H9 (cell line): ENCODE data around the gene PWWP2B. TPM values are rescaled to one million over a fixed set of nuclear protein-coding genes. Genes with fewer than 3 reads are reported as not detected.

Experiments used
- DNase-seq: peaks from one replicate; pipeline ENCODE4 v3.0.0-alpha.2; 2017
- H2AFZ ChIP-seq: one replicate; pipeline ENCODE4 v1.6.1; 2013; ENCODE audit warnings: mild to moderate bottlenecking, low read length, control low read depth, moderate library complexity
- H2AK5ac ChIP-seq: 2 replicates; pipeline ENCODE4 v1.6.1; 2013; ENCODE audit warnings: low read length, control low read depth, mixed read lengths; ENCODE audit not compliant: insufficient read length
- H2BK120ac ChIP-seq: one replicate; pipeline ENCODE4 v1.6.1; 2013; ENCODE audit warnings: low read depth, mild to moderate bottlenecking, low read length, control low read depth, inconsistent platforms; ENCODE audit not compliant: poor library complexity, severe bottlenecking
- H2BK12ac ChIP-seq: 2 replicates; pipeline ENCODE4 v1.6.1; 2013; ENCODE audit warnings: low read length, control low read depth, mixed read lengths, low read depth; ENCODE audit not compliant: insufficient read length
- H2BK15ac ChIP-seq: 2 replicates; pipeline ENCODE4 v1.6.1; 2013; ENCODE audit warnings: low read depth, low read length, control low read depth
- H2BK20ac ChIP-seq: one replicate; pipeline ENCODE4 v1.6.1; 2013; ENCODE audit warnings: low read depth, mild to moderate bottlenecking, low read length, control low read depth, inconsistent platforms; ENCODE audit not compliant: poor library complexity, severe bottlenecking
- H2BK5ac ChIP-seq: 2 replicates; pipeline ENCODE4 v1.6.1; 2013; ENCODE audit warnings: low read length, control low read depth, mixed read lengths; ENCODE audit not compliant: insufficient read length
- H3K14ac ChIP-seq: 2 replicates; pipeline ENCODE4 v1.6.1; 2013; ENCODE audit warnings: low read length, control low read depth; ENCODE audit not compliant: insufficient read depth
- H3K18ac ChIP-seq: 2 replicates; pipeline ENCODE4 v1.6.1; 2013; ENCODE audit warnings: low read depth, mild to moderate bottlenecking, mixed read lengths, low read length, control low read depth; ENCODE audit not compliant: insufficient read length
- H3K23ac ChIP-seq: 2 replicates; pipeline ENCODE4 v1.6.1; 2013; ENCODE audit warnings: low read length, control low read depth, mixed read lengths, low read depth; ENCODE audit not compliant: insufficient read length
- H3K23me2 ChIP-seq: 2 replicates; pipeline ENCODE4 v1.6.1; 2013; ENCODE audit warnings: low read depth, mild to moderate bottlenecking, mixed read lengths, low read length, control low read depth; ENCODE audit not compliant: insufficient read length, poor library complexity, severe bottlenecking
- H3K27ac ChIP-seq: 2 replicates; pipeline ENCODE4 v1.5.1; 2013; ENCODE audit warnings: low read length, control low read depth, mixed read lengths, low read depth; ENCODE audit not compliant: insufficient read length
- H3K27me3 ChIP-seq: 2 replicates; pipeline ENCODE4 v1.6.1; 2013; ENCODE audit warnings: low read length, control low read depth, inconsistent platforms; ENCODE audit not compliant: insufficient read depth
- H3K4ac ChIP-seq: 2 replicates; pipeline ENCODE4 v1.6.1; 2013; ENCODE audit warnings: low read depth, mild to moderate bottlenecking, control low read depth, inconsistent platforms, low read length, moderate library complexity
- H3K4me1 ChIP-seq: 2 replicates; pipeline ENCODE4 v1.6.1; 2013; ENCODE audit warnings: low read length, control low read depth, inconsistent platforms; ENCODE audit not compliant: insufficient read depth
- H3K4me2 ChIP-seq: 2 replicates; pipeline ENCODE4 v1.6.1; 2013; ENCODE audit warnings: low read length, control low read depth, mixed read lengths; ENCODE audit not compliant: insufficient read length, insufficient read depth
- H3K56ac ChIP-seq: 2 replicates; pipeline ENCODE4 v1.6.1; 2013; ENCODE audit warnings: low read depth, mild to moderate bottlenecking, mixed read lengths, low read length, control low read depth; ENCODE audit not compliant: insufficient read length
- H3K79me1 ChIP-seq: 2 replicates; pipeline ENCODE4 v1.6.1; 2013; ENCODE audit warnings: low read depth, mild to moderate bottlenecking, moderate library complexity, low read length, control low read depth, inconsistent platforms; ENCODE audit not compliant: insufficient read depth, poor library complexity, severe bottlenecking
- H3K79me2 ChIP-seq: 2 replicates; pipeline ENCODE4 v1.6.1; 2013; ENCODE audit warnings: low read length, control low read depth, inconsistent platforms; ENCODE audit not compliant: insufficient read depth
- H3K9ac ChIP-seq: 2 replicates; pipeline ENCODE4 v1.6.1; 2013; ENCODE audit warnings: low read length, control low read depth, mixed read lengths; ENCODE audit not compliant: insufficient read length; ENCODE audit errors: extremely low read depth
- H3K9me3 ChIP-seq: one replicate; pipeline ENCODE4 v1.6.1; 2013; ENCODE audit warnings: low read depth, low read length, inconsistent platforms; ENCODE audit not compliant: control insufficient read depth
- H3T11ph ChIP-seq: one replicate; pipeline ENCODE4 v1.6.1; 2013; ENCODE audit warnings: mild to moderate bottlenecking, low read length, control low read depth, inconsistent platforms
- H4K20me1 ChIP-seq: one replicate; pipeline ENCODE4 v1.6.1; 2013; ENCODE audit not compliant: control insufficient read depth, insufficient read length, insufficient read depth
- H4K5ac ChIP-seq: 2 replicates; pipeline ENCODE4 v1.6.1; 2013; ENCODE audit warnings: low read depth, mild to moderate bottlenecking, mixed read lengths, low read length, control low read depth; ENCODE audit not compliant: insufficient read length
- H4K8ac ChIP-seq: replicated peaks from 2 replicates; pipeline ENCODE4 v1.6.1; 2013; ENCODE audit warnings: low read length, control low read depth, mixed read lengths, low read depth; ENCODE audit not compliant: insufficient read length
- H4K91ac ChIP-seq: 2 replicates; pipeline ENCODE4 v1.6.1; 2013; ENCODE audit warnings: low read depth, mild to moderate bottlenecking, moderate library complexity, mixed read lengths, low read length, control low read depth; ENCODE audit not compliant: insufficient read length
- H3K27ac Mint-ChIP-seq, 3 experiments: 2 replicates in 2 of 3; 3 replicates in 1 of 3; pipeline ENCODE4 v1.8.0; 2020 to 2021; ENCODE audit warnings: mixed read lengths in 3 of 3, mild to moderate bottlenecking in 1 of 3, moderate library complexity in 1 of 3
- H3K27me3 Mint-ChIP-seq: 2 replicates; pipeline ENCODE4 v1.8.0; 2021; ENCODE audit warnings: low read depth, mild to moderate bottlenecking, moderate library complexity, mixed read lengths
- H3K36me3 Mint-ChIP-seq, 3 experiments: 2 replicates in 2 of 3; 3 replicates in 1 of 3; pipeline ENCODE4 v1.8.0; 2020 to 2021; ENCODE audit warnings: low read depth in 3 of 3, mixed read lengths in 3 of 3; ENCODE audit not compliant: insufficient read depth in 1 of 3
- H3K4me1 Mint-ChIP-seq, 2 experiments: 2 replicates each; pipeline ENCODE4 v1.8.0; 2020; ENCODE audit warnings: mixed read lengths in 2 of 2
- H3K4me3 Mint-ChIP-seq, 2 experiments: 2 replicates in 1 of 2; 3 replicates in 1 of 2; pipeline ENCODE4 v1.8.0; 2020 to 2021; ENCODE audit warnings: mild to moderate bottlenecking in 2 of 2, mixed read lengths in 2 of 2, moderate library complexity in 1 of 2
- H3K9me3 Mint-ChIP-seq, 2 experiments: 2 replicates in 1 of 2; 3 replicates in 1 of 2; pipeline ENCODE4 v1.8.0; 2020; ENCODE audit warnings: mild to moderate bottlenecking in 2 of 2, mixed read lengths in 2 of 2, moderate library complexity in 1 of 2
- CTCF ChIP-seq: fragments of 200-600 bp; sonication (generic); conservative IDR thresholded peaks from 3 replicates; pipeline ENCODE4 v1.8.0; 2021; ENCODE audit warnings: antibody characterized with exemption, mild to moderate bottlenecking
- WGBS: extraction: QIAGEN DNeasy Blood & Tissue Kit; methylation state at CpG from one replicate; pipeline ENCODE4 v1.1.7; 2013; ENCODE audit warnings: missing lambda C conversion rate, low lambda C conversion rate, mixed read lengths; ENCODE audit not compliant: insufficient read length; ENCODE audit errors: extremely low coverage; 5-methylcytosine and 5-hydroxymethylcytosine counted together
- total RNA-seq: library from RNA; stranded (reverse); gene quantifications from 2 replicates; pipeline ENCODE4 v1.2.1, GENCODE V29; 2021

The PWWP2B gene
- total RNA-seq, 1 experiment from 2014 or later, result 10.0 TPM

- Histone ChIP-seq H3K9me3 (no peaks in the 10 kb centered on the region), H2BK15ac (no peak overlapping the region), H3K9ac (no peak overlapping the region), H3K4me1 (no peaks in the 10 kb centered on the region; the same call in 1 of the 2 replicates), H3K23me2 (peaks cover 6% of the 10 kb centered on the region), H3K4me2 (no peak overlapping the region), H3K56ac (no peak overlapping the region), H3K14ac (no peak overlapping the region; the same call in 1 of the 2 replicates), H3K79me2 (no peaks in the 10 kb centered on the region), H2BK120ac (no peak overlapping the region), H3K27ac (no peak overlapping the region), H4K5ac (no peak overlapping the region), H2BK12ac (no peak overlapping the region), H3K79me1 (no peaks in the 10 kb centered on the region), H3K23ac (no peak overlapping the region), H4K20me1 (no peaks in the 10 kb centered on the region), H2AK5ac (no peak overlapping the region), H3K4ac (no peak overlapping the region), H3T11ph (no peak overlapping the region), H2BK20ac (no peak overlapping the region), H3K18ac (no peak overlapping the region), H4K8ac (no peak overlapping the region), H4K91ac (no peak overlapping the region), H2AFZ (no peak overlapping the region), H2BK5ac (no peak overlapping the region), H3K27me3 (no peaks in the 10 kb centered on the region)
- DNase-seq, result no peak
- no CpG with 5 or more reads among the region's 12 CpGs for WGBS
- peaks cover 0 to 8% (median 7%) of the 10 kb centered on the region in 3 experiments; a peak in 3 of 7 replicates for H3K36me3 Mint-ChIP-seq
- H3K27ac Mint-ChIP-seq, result no peak overlapping the region
- peaks cover 6 to 13% of the 10 kb centered on the region in 2 experiments for H3K4me1 Mint-ChIP-seq
- peaks cover 16% of the 10 kb centered on the region for H3K27me3 Mint-ChIP-seq
- peaks cover 8 to 9% of the 10 kb centered on the region in 2 experiments for H3K9me3 Mint-ChIP-seq
- H3K4me3 Mint-ChIP-seq, result no peak overlapping the region
- no peak for TF ChIP-seq CTCF
Measured at GRCh38 chr10:132392811-132393694, 3.9 kb upstream of the PWWP2B start.
